ENCODE measurements around the gene MTA2. TPM values are rescaled to one million over a fixed set of nuclear protein-coding genes. Genes with fewer than 3 reads are reported as not detected.
"Not testable (repeated sequence)": the region's sequence is repeated elsewhere in the genome, so short reads cannot be mapped to it uniquely, and the experiment has no call there.

The MTA2 gene
- 46.2 and 110 TPM in 2 replicates for total RNA-seq (ENCODE audit: low replicate concordance)

DNA sequence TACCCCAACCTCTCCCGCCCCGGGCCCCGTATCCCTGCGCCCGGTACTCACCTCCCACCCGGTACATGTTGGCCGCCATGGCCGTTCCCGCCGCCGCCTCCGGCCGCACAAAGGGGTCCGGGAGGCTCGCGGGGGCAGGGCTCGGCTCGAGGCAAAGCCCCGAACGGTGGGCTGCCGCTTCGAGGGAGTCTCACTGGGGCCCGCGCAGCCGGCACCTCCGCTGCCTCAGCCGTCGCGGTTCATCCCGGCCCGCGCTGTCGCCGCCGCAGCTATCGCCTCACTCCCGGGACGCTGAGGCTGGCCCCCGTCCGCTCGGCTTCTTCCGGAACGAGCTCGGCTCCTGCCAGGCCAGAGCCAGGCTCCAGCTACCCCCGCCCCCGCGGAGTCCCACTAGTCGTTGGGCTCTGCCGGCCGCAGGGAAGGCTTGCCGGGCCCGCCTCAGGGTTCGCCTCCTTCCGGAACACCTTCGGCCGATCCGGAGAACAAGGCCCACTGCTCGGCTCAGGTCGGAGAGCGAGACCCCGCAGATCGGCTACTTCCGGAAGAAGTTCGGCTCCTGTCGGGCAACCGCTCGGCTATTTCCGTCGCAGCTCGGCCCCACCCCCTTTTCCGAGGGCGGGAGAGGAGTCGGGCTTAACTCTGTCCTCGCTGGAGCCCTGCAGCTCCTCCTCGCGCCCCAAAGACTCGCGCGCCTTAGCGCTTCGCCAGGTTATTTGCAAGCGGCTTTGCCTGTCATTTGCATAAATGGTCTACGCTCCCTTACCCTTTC is at the start of gene MTA2:
MTA2 (minus strand) TSS at position 494 of the 769 bp plus-strand sequence; CDS start at position 79, 415 bp downstream.
- TF ChIP-seq, protein P1, sequence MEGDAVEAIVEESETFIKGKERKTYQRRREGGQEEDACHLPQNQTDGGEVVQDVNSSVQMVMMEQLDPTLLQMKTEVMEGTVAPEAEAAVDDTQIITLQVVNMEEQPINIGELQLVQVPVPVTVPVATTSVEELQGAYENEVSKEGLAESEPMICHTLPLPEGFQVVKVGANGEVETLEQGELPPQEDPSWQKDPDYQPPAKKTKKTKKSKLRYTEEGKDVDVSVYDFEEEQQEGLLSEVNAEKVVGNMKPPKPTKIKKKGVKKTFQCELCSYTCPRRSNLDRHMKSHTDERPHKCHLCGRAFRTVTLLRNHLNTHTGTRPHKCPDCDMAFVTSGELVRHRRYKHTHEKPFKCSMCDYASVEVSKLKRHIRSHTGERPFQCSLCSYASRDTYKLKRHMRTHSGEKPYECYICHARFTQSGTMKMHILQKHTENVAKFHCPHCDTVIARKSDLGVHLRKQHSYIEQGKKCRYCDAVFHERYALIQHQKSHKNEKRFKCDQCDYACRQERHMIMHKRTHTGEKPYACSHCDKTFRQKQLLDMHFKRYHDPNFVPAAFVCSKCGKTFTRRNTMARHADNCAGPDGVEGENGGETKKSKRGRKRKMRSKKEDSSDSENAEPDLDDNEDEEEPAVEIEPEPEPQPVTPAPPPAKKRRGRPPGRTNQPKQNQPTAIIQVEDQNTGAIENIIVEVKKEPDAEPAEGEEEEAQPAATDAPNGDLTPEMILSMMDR (IDR thresholded peaks at IDR 0.05; ENCODE audit: insufficient read depth, low read length): no peak
- peak; percentile 97 for DNase-seq (ENCODE audit: low read depth)
- peak within 1 kb of the TSS; percentile 87 for H3K4me3 ChIP-seq (ENCODE audit: low read depth, low read length)

DNA sequence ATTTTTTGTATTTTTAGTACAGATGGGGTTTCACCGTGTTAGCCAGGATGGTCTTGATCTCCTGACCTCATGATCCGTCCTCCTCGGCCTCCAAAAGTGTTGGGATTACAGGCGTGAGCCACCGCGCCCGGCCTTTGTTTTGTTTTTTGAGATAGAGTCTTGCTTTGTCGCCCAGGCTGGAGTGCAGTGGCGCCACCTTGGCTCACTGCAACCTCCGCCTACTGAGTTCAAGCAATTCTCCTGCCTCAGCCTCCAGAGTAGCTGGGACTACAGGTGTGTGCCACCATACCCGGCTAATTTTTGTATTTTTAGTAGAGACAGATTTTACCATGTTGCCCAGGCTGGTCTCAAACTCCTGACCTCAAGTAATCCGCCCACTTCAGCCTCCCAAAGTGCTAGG is 48.6 kb upstream of the MTA2 start:
- not testable (repeated sequence) for H3K4me3 ChIP-seq (ENCODE audit: low read depth, low read length); DNase-seq (ENCODE audit: low read depth)

DNA sequence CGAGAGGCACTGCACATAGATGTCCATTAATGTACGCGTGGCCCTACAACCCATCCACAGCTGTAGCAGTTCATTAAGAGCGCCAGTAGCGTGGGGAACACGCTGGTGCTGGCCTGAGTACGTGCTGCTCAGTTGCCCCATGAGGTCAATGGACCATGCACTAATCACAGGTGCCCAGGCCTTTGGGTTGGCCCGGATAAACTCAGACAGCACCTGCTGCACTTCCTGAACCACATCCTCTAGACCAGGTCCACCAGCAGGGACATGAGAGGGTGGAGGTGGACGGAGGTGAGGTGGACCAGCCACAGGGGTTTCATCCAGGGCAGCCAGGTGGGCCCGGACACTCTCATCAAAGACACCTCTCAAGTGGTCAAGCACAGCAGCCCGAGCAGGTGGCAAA is 47.8 kb upstream of the MTA2 start:
- H3K4me3 ChIP-seq (ENCODE audit: low read depth, low read length): no peak overlapping the region
- DNase-seq (ENCODE audit: low read depth): no peak
- TF ChIP-seq, protein P1 (IDR thresholded peaks at IDR 0.05; ENCODE audit: insufficient read depth, low read length): no peak

DNA sequence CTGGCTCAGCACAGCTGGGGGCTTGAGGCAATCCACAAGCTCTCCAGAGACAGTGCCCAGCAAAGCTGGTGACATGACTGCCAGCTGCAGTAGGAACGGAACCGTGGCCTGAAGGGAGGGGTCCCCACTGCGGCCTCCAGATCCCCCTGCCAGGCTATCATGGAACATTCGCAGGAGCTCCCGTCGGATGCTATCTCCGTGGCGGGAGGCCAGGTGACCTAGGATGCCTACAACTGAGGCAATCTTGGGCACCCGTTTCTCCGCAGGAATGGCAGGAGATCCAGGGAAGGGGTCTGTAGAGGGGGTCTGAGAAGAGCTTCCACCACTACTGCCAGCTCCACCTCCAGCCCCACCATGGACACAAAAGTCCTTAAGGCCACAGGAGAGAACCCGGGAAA is 47.3 kb upstream of the MTA2 start:
- DNase-seq (ENCODE audit: low read depth): no peak
- H3K4me3 ChIP-seq (ENCODE audit: low read depth, low read length): no peak overlapping the region
- TF ChIP-seq, protein P1 (IDR thresholded peaks at IDR 0.05; ENCODE audit: insufficient read depth, low read length): no peak

DNA sequence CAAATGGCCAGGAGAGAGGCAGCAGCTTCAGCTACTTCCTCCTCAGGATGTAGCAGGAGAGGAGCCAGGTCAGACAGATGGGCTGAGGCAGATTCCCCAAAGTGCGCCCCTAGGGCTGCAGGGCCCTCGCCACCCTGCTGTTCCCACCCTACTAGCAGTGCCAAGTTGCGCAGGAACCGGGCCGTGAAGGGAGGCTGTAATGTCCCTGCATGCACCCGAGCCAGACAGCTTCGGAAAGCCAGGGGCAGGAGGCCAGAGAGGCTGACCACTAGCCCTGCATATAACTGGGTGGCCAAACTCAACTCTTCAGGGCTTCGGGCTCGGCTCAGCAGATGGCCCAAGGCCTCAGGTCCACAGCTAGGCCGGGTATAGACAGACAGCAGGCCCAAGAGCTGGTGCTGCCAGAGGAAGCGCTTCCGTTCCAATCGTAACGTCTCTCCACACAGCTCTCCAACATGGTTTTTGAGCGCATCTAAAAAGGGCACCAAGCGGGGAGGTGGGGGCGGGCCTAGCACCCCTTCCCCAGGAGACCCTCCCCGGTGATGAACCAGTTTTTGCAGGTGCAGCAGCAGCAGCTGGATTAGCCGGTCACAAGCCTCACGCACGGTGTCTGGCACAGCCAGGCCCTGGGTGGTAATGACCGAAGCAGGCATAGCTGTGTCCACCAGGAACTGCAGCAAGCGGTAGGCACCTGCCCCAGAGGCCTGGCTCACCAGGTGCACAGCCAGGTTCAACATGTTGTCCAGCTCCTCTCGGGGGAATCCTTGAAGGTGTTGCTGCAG is 46.7 kb upstream of the MTA2 start:
- H3K4me3 ChIP-seq (ENCODE audit: low read depth, low read length): no peak overlapping the region
- TF ChIP-seq, protein P1 (IDR thresholded peaks at IDR 0.05; ENCODE audit: insufficient read depth, low read length): no peak
- no peak for DNase-seq (ENCODE audit: low read depth)

DNA sequence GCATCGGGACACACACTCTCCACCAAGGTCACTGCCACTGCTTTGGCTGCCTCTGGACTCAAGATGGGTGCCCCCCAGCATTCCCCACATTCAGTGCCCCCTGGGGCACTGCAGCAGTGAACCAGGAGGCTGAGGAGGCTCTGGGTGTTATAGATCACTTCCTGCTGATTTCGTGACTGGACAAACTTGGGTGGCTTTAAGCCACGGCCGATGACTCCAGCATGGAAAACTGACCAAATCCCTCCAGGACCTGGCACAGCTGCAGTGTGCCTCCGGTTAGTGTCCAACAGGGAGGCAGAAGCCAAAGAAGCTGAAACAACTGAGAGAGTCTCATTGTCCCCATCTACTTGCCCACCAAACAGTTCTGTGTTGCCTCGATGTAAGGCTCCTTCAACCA is 45.9 kb upstream of the MTA2 start:
- TF ChIP-seq, protein P1 (IDR thresholded peaks at IDR 0.05; ENCODE audit: insufficient read depth, low read length): no peak
- no peak for DNase-seq (ENCODE audit: low read depth)
- H3K4me3 ChIP-seq (ENCODE audit: low read depth, low read length): no peak overlapping the region

Data from fibroblast of the aortic adventitia (primary cell).